Ishikawa (cell line): ENCODE measurements around the gene OSBPL6.

ENCODE experiments used
- CEBPB ChIP-seq: IDR thresholded peaks from 2 replicates; pipeline ENCODE4 v1.6.1; 2012
- CREB1 ChIP-seq: IDR thresholded peaks from 2 replicates; pipeline ENCODE4 v1.6.1; 2012; ENCODE audit warnings: low read depth
- EGR1 ChIP-seq: IDR thresholded peaks from 2 replicates; pipeline ENCODE4 v1.6.1; 2012
- EP300 ChIP-seq: IDR thresholded peaks from 2 replicates; pipeline ENCODE4 v1.6.1; 2012; ENCODE audit warnings: borderline replicate concordance
- FOXM1 ChIP-seq: IDR thresholded peaks from 2 replicates; pipeline ENCODE4 v1.6.1; 2012; ENCODE audit warnings: low read depth, borderline replicate concordance
- MAX ChIP-seq: IDR thresholded peaks from 2 replicates; pipeline ENCODE4 v1.6.1; 2012
- NFIC ChIP-seq: IDR thresholded peaks from 2 replicates; pipeline ENCODE4 v1.6.1; 2012
- RAD21 ChIP-seq: IDR thresholded peaks from 2 replicates; pipeline ENCODE4 v1.6.1; 2012; ENCODE audit warnings: low read depth
- REST ChIP-seq: IDR thresholded peaks from 2 replicates; pipeline ENCODE4 v1.6.1; 2012; ENCODE audit warnings: low read depth, mild to moderate bottlenecking
- TAF1 ChIP-seq: IDR thresholded peaks from 2 replicates; pipeline ENCODE4 v1.6.1; 2012; ENCODE audit warnings: low read depth, mild to moderate bottlenecking
- TCF12 ChIP-seq: IDR thresholded peaks from 2 replicates; pipeline ENCODE4 v1.6.1; 2012; ENCODE audit warnings: low read depth
- TEAD4 ChIP-seq: IDR thresholded peaks from 2 replicates; pipeline ENCODE4 v1.6.1; 2012
- USF1 ChIP-seq: IDR thresholded peaks from 2 replicates; pipeline ENCODE4 v1.6.1; 2012
- YY1 ChIP-seq: IDR thresholded peaks from 2 replicates; pipeline ENCODE4 v1.6.1; 2012; ENCODE audit warnings: low read depth
- ZBTB7A ChIP-seq: IDR thresholded peaks from 2 replicates; pipeline ENCODE4 v1.6.1; 2012; ENCODE audit warnings: low read depth

The OSBPL6 gene

GRCh38 chr2:178279636-178280035 lies 85.3 kb downstream of the OSBPL6 start:
- no peak for TF ChIP-seq MAX
- TF ChIP-seq TEAD4, result no peak
- no peak for TF ChIP-seq REST
- no peak for TF ChIP-seq CREB1
- no peak for TF ChIP-seq USF1
- no peak for TF ChIP-seq CEBPB
- TF ChIP-seq NFIC, result no peak
- TF ChIP-seq EGR1, result no peak
- TF ChIP-seq YY1, result no peak
- TF ChIP-seq TCF12, result no peak
- no peak for TF ChIP-seq ZBTB7A
- no peak for TF ChIP-seq TAF1
- TF ChIP-seq EP300, result no peak
- TF ChIP-seq RAD21, result no peak
- no peak for TF ChIP-seq FOXM1

GRCh38 chr2:178280244-178280852 lies 86.0 kb downstream of the OSBPL6 start:
- TF ChIP-seq RAD21 (peak; percentile 66), FOXM1 (no peak)

- TF ChIP-seq EGR1 (no peak), TAF1 (no peak), RAD21 (no peak), REST (no peak), CREB1 (no peak), MAX (no peak), CEBPB (no peak), TEAD4 (no peak), FOXM1 (no peak), ZBTB7A (no peak), EP300 (no peak), YY1 (no peak), TCF12 (no peak), USF1 (no peak), NFIC (no peak)
Measured at GRCh38 chr2:178282075-178282815, 87.9 kb downstream of the OSBPL6 start.

- no peak for TF ChIP-seq NFIC
- TF ChIP-seq EP300, result no peak
- TF ChIP-seq CREB1, result no peak
- no peak for TF ChIP-seq TCF12
- no peak for TF ChIP-seq ZBTB7A
- no peak for TF ChIP-seq TEAD4
Measured at GRCh38 chr2:178283341-178283918, 89.1 kb downstream of the OSBPL6 start.

GRCh38 chr2:178284613-178285286 lies 90.4 kb downstream of the OSBPL6 start:
- TF ChIP-seq NFIC, result no peak

- TF ChIP-seq NFIC (no peak), TAF1 (no peak), TCF12 (no peak), REST (no peak), ZBTB7A (no peak), MAX (no peak), CREB1 (no peak), YY1 (no peak), EGR1 (no peak), FOXM1 (no peak), RAD21 (no peak), CEBPB (no peak), EP300 (no peak), USF1 (no peak), TEAD4 (no peak)
Measured at GRCh38 chr2:178285287-178285615, 90.9 kb downstream of the OSBPL6 start.
